ENCODE results near the gene CLNK. TPM values are rescaled to one million over a fixed set of nuclear protein-coding genes. Genes with fewer than 3 reads are reported as not detected.

The CLNK gene
- total and polyA plus RNA-seq, 4 donors: 0.26 to 0.30 TPM; not detected in 2

DNA sequence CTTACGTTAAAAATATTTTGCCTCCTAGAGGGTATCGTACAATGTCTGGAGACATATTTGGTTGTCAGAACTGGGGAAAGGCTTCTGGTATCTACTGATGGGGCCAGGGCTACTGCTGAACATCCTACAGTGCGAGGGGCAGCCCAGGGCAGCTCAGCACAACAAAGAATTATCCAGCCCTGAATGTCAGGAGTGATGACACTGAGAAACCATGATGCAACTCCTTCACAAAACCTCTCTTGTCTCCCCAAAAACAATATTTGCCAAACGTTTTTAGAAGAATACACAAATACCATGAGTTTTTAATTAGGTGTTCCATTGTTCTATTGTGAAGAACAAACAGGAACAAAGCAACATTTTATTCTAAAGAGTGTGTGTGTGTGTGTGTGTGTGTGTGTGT is 43.4 kb upstream of the CLNK start:
- H3K36me3 ChIP-seq (ENCODE audit: control insufficient read depth in 1 of 2, insufficient read depth in 2 of 2, low read length in 1 of 2): no peaks in the 10 kb centered on the region
- intact Hi-C loops (cut with DNase I): no loop called here
- H3K27ac ChIP-seq (ENCODE audit: low read depth in 1 of 2, low read length in 2 of 2): no peak overlapping the region
- no peaks in the 10 kb centered on the region for H3K9me3 ChIP-seq (ENCODE audit: control insufficient read depth, low read length)
- no peak overlapping the region for H3K4me3 ChIP-seq (ENCODE audit: low read length in 2 of 2)
- DNase-seq (no peak), ATAC-seq (ENCODE audit: low FRiP score) (no peak)
- 67 to 82% methylated on average over 4 of the region's 4 CpGs for WGBS, 2 donors
- peaks cover 0 to 2% of the 10 kb centered on the region in 2 donors for H3K27me3 ChIP-seq (ENCODE audit: control insufficient read depth in 1 of 2, insufficient read depth in 2 of 2, low read length in 1 of 2)
- H3K4me1 ChIP-seq (ENCODE audit: control insufficient read depth in 1 of 2, insufficient read depth in 2 of 2, low read length in 2 of 2): no peaks in the 10 kb centered on the region

DNA sequence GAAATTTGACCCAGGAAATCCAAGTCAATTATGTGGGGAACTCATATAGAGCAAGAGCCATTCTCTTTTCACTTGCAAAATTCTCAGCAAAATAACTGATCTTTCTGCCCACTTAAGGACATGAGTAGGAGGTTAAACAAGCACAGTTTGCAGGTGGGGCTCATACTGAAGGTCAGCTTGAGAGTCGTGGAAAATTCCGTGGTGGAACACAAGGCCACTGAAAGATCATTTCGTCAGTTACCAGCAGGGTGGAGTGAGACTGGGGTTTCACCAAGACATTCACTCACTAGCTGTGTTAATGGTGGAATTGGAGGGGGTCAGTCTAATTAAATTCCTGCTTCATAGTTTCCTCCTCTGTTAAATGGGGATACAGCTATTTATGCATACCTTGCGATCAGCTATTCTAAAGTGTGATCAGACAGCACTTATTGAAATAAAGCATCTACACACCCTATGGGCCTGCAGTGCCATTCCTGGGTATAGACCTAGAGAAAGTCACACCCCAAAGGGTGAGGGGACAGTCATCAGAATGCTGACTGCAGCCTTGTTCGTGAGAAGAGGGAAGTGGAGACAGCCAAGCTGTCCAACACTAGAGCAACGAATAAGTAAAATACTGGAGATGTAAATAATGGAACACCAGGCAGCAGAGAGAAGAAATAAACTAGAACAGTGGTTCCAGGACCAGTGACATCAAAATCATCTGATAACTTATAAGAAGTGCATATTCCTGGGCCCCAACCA is 42.7 kb upstream of the CLNK start:
- DNase-seq: no peak
- Histone ChIP-seq H3K36me3 (ENCODE audit: control insufficient read depth in 1 of 2, insufficient read depth in 2 of 2, low read length in 1 of 2) (no peaks in the 10 kb centered on the region), H3K27ac (ENCODE audit: low read depth in 1 of 2, low read length in 2 of 2) (no peak overlapping the region), H3K4me3 (ENCODE audit: low read length in 2 of 2) (no peak overlapping the region), H3K4me1 (ENCODE audit: control insufficient read depth in 1 of 2, insufficient read depth in 2 of 2, low read length in 2 of 2) (no peaks in the 10 kb centered on the region), H3K27me3 (ENCODE audit: control insufficient read depth in 1 of 2, insufficient read depth in 2 of 2, low read length in 1 of 2) (peaks cover 0 to 2% of the 10 kb centered on the region in 2 donors), H3K9me3 (ENCODE audit: control insufficient read depth, low read length) (no peaks in the 10 kb centered on the region)
- 66 to 67% methylated on average over 6 of the region's 6 CpGs for WGBS, 2 donors
- ATAC-seq (ENCODE audit: low FRiP score): no peak
- intact Hi-C loops (cut with DNase I): no loop called here

DNA sequence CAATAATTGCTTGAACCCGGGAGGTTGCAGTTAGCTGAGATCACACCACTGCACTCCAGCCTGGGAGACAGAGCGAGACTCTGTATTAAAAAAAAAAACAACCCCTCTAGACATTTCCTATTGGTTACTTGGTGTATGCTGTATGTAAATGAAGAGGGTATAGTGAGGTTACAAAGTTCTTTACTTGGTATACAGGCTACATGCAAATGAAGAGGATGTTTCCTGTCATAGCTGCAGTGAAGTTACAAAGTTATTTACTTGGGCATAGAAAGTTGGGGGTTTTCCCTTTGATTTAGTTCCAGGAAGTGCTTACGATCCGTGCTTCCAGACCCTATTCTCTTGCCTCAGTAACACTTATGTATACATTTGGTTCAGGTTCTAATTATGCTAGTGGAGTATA is 38.4 kb upstream of the CLNK start:
- no peak for ATAC-seq (ENCODE audit: low FRiP score)
- intact Hi-C loops (cut with DNase I): no loop called here
- Histone ChIP-seq H3K36me3 (ENCODE audit: control insufficient read depth in 1 of 2, insufficient read depth in 2 of 2, low read length in 1 of 2) (no peaks in the 10 kb centered on the region), H3K4me1 (ENCODE audit: control insufficient read depth in 1 of 2, insufficient read depth in 2 of 2, low read length in 2 of 2) (no peaks in the 10 kb centered on the region), H3K9me3 (ENCODE audit: control insufficient read depth, low read length) (no peaks in the 10 kb centered on the region), H3K4me3 (ENCODE audit: low read length in 2 of 2) (no peak overlapping the region), H3K27ac (ENCODE audit: low read depth in 1 of 2, low read length in 2 of 2) (no peak overlapping the region), H3K27me3 (ENCODE audit: control insufficient read depth in 1 of 2, insufficient read depth in 2 of 2, low read length in 1 of 2) (peaks cover 0 to 2% of the 10 kb centered on the region in 2 donors)
- WGBS, 2 donors: 40 to 58% methylated on average over 4 of the region's 4 CpGs
- DNase-seq: no peak

GRCh38 chr4:10721616-10722015 is 37.0 kb upstream of the CLNK start:
- Histone ChIP-seq H3K27ac (ENCODE audit: low read depth in 1 of 2, low read length in 2 of 2) (no peak overlapping the region), H3K27me3 (ENCODE audit: control insufficient read depth in 1 of 2, insufficient read depth in 2 of 2, low read length in 1 of 2) (no peaks in the 10 kb centered on the region), H3K9me3 (ENCODE audit: control insufficient read depth, low read length) (no peaks in the 10 kb centered on the region), H3K36me3 (ENCODE audit: control insufficient read depth in 1 of 2, insufficient read depth in 2 of 2, low read length in 1 of 2) (no peaks in the 10 kb centered on the region), H3K4me1 (ENCODE audit: control insufficient read depth in 1 of 2, insufficient read depth in 2 of 2, low read length in 2 of 2) (no peaks in the 10 kb centered on the region), H3K4me3 (ENCODE audit: low read length in 2 of 2) (no peak overlapping the region)
- WGBS, 2 donors: 83 to 87% methylated on average over 4 of the region's 4 CpGs
- no peak for ATAC-seq (ENCODE audit: low FRiP score)
- DNase-seq: no peak
- intact Hi-C loops (cut with DNase I): no loop called here

GRCh38 chr4:10716163-10716562 is 31.6 kb upstream of the CLNK start:
- WGBS, 2 donors: 92 to 99% methylated on average over 2 of the region's 2 CpGs
- no peak for DNase-seq
- Histone ChIP-seq H3K9me3 (ENCODE audit: control insufficient read depth, low read length) (peaks cover 5% of the 10 kb centered on the region), H3K27me3 (ENCODE audit: control insufficient read depth in 1 of 2, insufficient read depth in 2 of 2, low read length in 1 of 2) (no peaks in the 10 kb centered on the region), H3K36me3 (ENCODE audit: control insufficient read depth in 1 of 2, insufficient read depth in 2 of 2, low read length in 1 of 2) (no peaks in the 10 kb centered on the region), H3K27ac (ENCODE audit: low read depth in 1 of 2, low read length in 2 of 2) (no peak overlapping the region), H3K4me1 (ENCODE audit: control insufficient read depth in 1 of 2, insufficient read depth in 2 of 2, low read length in 2 of 2) (no peaks in the 10 kb centered on the region), H3K4me3 (ENCODE audit: low read length in 2 of 2) (no peak overlapping the region)
- ATAC-seq (ENCODE audit: low FRiP score): no peak
- intact Hi-C loops (cut with DNase I): no loop called here

- intact Hi-C loops (cut with DNase I): no loop called here
- no peak overlapping the region for H3K27ac ChIP-seq (ENCODE audit: low read depth in 1 of 2, low read length in 2 of 2)
- H3K36me3 ChIP-seq (ENCODE audit: control insufficient read depth in 1 of 2, insufficient read depth in 2 of 2, low read length in 1 of 2): no peaks in the 10 kb centered on the region
- no peak for ATAC-seq (ENCODE audit: low FRiP score)
- H3K4me3 ChIP-seq (ENCODE audit: low read length in 2 of 2): no peak overlapping the region
- 59 to 63% methylated on average over 5 of the region's 5 CpGs for WGBS, 2 donors
- H3K9me3 ChIP-seq (ENCODE audit: control insufficient read depth, low read length): peaks cover 5% of the 10 kb centered on the region
- H3K27me3 ChIP-seq (ENCODE audit: control insufficient read depth in 1 of 2, insufficient read depth in 2 of 2, low read length in 1 of 2): no peaks in the 10 kb centered on the region
- no peak for DNase-seq
- H3K4me1 ChIP-seq (ENCODE audit: control insufficient read depth in 1 of 2, insufficient read depth in 2 of 2, low read length in 2 of 2): no peaks in the 10 kb centered on the region
Observed at GRCh38 chr4:10715696-10716095, 31.1 kb upstream of the CLNK start.

DNA sequence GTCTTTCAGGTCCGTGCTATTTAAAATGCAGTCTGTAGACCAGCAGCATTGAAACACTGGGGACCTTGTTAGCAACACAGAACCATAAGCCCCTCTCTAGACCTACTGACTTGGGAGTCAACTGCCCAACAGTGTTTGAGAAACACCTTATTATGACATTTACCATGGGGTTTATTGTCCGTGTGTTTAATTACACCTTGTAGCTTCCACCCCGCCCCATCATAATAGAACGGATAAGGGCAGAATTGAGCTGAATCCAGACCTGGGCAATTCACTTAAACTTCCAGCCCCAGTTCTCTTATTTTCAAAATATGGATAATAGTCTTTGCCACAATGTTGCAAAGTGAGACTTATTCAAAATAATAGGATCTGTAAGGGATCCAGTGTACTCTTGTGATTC is 30.6 kb upstream of the CLNK start:
- Histone ChIP-seq H3K36me3 (ENCODE audit: control insufficient read depth in 1 of 2, insufficient read depth in 2 of 2, low read length in 1 of 2) (no peaks in the 10 kb centered on the region), H3K27ac (ENCODE audit: low read depth in 1 of 2, low read length in 2 of 2) (no peak overlapping the region), H3K9me3 (ENCODE audit: control insufficient read depth, low read length) (peaks cover 5% of the 10 kb centered on the region), H3K27me3 (ENCODE audit: control insufficient read depth in 1 of 2, insufficient read depth in 2 of 2, low read length in 1 of 2) (no peaks in the 10 kb centered on the region), H3K4me3 (ENCODE audit: low read length in 2 of 2) (no peak overlapping the region), H3K4me1 (ENCODE audit: control insufficient read depth in 1 of 2, insufficient read depth in 2 of 2, low read length in 2 of 2) (no peaks in the 10 kb centered on the region)
- no peak for ATAC-seq (ENCODE audit: low FRiP score)
- WGBS, 2 donors: 90 to 96% methylated on average over 4 of the region's 4 CpGs
- intact Hi-C loops (cut with DNase I): no loop called here
- DNase-seq: no peak

DNA sequence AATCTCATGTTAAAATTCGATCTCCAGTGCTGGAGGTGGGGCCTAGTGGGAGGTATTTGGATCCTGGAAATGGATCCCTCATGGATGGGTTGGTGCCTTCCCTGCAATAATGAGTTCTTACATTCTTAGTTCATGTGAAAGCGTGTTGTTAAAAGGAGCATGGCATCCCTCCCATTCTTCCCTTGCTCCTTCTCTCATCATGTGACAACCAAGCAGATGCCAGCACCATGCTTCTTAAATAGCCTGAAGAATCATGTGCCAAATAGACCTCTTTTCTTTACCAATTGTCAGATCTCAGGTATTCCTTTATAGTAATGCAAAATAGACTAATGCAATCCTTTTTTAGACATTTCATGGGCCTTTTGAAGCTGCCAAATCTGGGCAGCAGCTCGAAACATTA is 29.0 kb upstream of the CLNK start:
- Histone ChIP-seq H3K4me3 (ENCODE audit: low read length in 2 of 2) (no peak overlapping the region), H3K4me1 (ENCODE audit: control insufficient read depth in 1 of 2, insufficient read depth in 2 of 2, low read length in 2 of 2) (no peaks in the 10 kb centered on the region), H3K36me3 (ENCODE audit: control insufficient read depth in 1 of 2, insufficient read depth in 2 of 2, low read length in 1 of 2) (no peaks in the 10 kb centered on the region), H3K27ac (ENCODE audit: low read depth in 1 of 2, low read length in 2 of 2) (no peak overlapping the region), H3K9me3 (ENCODE audit: control insufficient read depth, low read length) (peaks cover 5% of the 10 kb centered on the region), H3K27me3 (ENCODE audit: control insufficient read depth in 1 of 2, insufficient read depth in 2 of 2, low read length in 1 of 2) (no peaks in the 10 kb centered on the region)
- ATAC-seq (ENCODE audit: low FRiP score) (no peak), DNase-seq (no peak)
- 90 to 96% methylated on average over 3 of the region's 3 CpGs for WGBS, 2 donors
- intact Hi-C loops (cut with DNase I): no loop called here

DNA sequence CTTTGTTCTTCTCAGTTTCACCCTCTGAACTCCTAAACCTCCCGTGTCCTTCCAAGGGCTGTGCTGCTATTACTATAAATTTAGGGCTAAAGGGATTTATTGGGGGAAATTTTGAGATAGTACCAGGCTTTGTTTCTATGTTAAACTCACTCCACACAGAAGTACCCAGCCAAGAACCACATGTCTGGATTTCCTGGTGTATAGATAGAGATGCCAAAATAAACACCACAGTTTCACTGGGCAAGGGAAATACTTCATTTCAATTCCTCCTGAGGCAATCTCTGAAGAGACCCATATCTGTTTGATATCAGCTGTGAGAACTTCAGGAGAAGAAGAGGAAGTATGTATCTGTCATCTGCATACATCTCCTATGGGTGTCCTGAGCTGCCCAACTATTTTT is 21.7 kb upstream of the CLNK start:
- DNase-seq: no peak
- intact Hi-C loops (cut with DNase I): no loop called here
- peaks cover 0 to 2% of the 10 kb centered on the region in 2 donors for H3K4me1 ChIP-seq (ENCODE audit: control insufficient read depth in 1 of 2, insufficient read depth in 2 of 2, low read length in 2 of 2)
- ATAC-seq (ENCODE audit: low FRiP score): no peak
- H3K27ac ChIP-seq (ENCODE audit: low read depth in 1 of 2, low read length in 2 of 2): no peak overlapping the region
- no peaks in the 10 kb centered on the region for H3K27me3 ChIP-seq (ENCODE audit: control insufficient read depth in 1 of 2, insufficient read depth in 2 of 2, low read length in 1 of 2)
- no peaks in the 10 kb centered on the region for H3K9me3 ChIP-seq (ENCODE audit: control insufficient read depth, low read length)
- no peak overlapping the region for H3K4me3 ChIP-seq (ENCODE audit: low read length in 2 of 2)
- no peaks in the 10 kb centered on the region for H3K36me3 ChIP-seq (ENCODE audit: control insufficient read depth in 1 of 2, insufficient read depth in 2 of 2, low read length in 1 of 2)
- 1 to 4% methylated on average over 1 of the region's 1 CpG for WGBS, 2 donors
